8988T (cell line): ENCODE results near the gene RTP1.

Experiments
- DNase-seq: peaks from one replicate; pipeline ENCODE4 v3.0.0; 2011

RTP1 gene

DNA sequence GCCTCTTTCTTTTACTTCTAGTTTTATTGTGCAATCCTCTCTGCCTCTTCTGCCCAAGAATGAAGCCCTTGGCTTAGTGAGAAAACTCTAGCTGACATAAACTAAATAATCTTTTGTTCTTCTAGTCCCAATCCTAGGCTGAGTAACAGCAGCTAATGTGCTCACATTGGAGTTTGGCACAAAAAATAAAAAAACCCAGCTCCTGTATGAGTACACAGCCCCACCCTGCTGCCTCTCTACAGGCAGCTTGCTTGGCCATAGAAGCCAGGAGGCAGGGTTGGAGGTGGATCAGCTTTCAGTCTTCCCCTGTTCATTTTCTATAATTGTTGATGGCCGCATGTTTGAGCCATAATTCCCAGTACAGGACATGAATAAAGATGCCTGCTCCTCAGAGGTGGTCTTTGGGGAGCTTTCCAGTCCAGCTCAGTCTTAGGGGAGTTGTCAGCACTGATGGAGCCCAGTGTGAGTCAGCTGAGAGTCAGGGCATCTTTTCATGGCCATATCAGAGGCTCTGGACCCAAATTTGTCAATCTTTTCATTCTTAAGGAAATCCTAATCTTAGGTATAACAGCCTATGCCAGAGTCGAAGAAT lies 46.7 kb downstream of the RTP1 start:
- DNase-seq: no peak

DNA sequence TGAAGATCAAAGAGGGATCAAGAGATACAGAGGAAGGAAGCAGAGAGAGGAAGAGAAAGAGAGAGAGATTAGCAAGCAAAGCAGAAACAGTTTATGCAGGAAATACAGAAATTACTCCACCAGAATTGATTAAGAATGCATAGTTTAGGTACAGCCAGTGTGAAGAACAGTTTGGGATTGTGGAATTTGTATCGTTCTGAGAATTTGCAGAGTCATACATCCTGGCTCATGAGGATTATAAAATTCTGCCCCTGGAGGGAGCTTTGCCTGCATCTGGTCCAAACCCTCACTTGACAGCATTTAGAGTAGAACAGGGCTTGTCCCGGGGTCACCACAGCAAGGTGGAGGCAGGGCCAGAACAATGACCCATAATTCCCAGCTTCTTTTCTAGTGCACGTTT lies 50.1 kb downstream of the RTP1 start:
- DNase-seq: no peak
